ENCODE results near the gene HMGB2. TPM values are rescaled to one million over a fixed set of nuclear protein-coding genes. Genes with fewer than 3 reads are reported as not detected.

HMGB2 gene
- total RNA-seq, 2 donors from 2014 or later: 16.2 to 18.7 TPM

DNA sequence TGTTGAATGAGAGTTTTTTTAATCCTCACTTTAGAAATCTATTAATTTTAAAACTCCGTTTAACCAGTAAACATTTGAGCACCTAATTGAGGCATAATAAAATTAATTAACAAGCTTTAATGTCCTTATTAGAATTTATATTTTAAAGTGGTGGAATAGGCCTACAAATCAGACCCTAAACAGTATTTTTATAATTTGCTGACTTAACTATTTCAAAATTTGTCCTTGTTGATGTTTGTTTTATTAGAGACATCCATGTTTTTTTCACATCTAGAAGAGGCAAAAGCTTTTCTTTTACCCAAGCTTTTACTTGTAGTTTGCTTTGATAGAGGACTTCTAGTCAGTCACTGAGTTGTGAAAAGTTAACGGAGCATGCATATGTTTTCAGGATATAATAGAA, 40.4 kb upstream of the HMGB2 start:
- H3K27ac ChIP-seq: no peak overlapping the region
- no peak for ATAC-seq
- H3K36me3 ChIP-seq (replicated peaks in 1 of 2; ENCODE audit: insufficient read depth in 1 of 2, low read depth in 2 of 2): no peaks in the 10 kb centered on the region
- DNase-seq: no peak
- 92 to 95% methylated on average over 2 of the region's 2 CpGs for WGBS, 2 donors
- H3K4me3 ChIP-seq: no peak overlapping the region
- intact Hi-C loops (cut with DNase I): no loop called here
- H3K27me3 ChIP-seq: no peaks in the 10 kb centered on the region
- H3K4me1 ChIP-seq: peaks cover 11% of the 10 kb centered on the region
- no peaks in the 10 kb centered on the region for H3K9me3 ChIP-seq
- TF ChIP-seq, protein P1, sequence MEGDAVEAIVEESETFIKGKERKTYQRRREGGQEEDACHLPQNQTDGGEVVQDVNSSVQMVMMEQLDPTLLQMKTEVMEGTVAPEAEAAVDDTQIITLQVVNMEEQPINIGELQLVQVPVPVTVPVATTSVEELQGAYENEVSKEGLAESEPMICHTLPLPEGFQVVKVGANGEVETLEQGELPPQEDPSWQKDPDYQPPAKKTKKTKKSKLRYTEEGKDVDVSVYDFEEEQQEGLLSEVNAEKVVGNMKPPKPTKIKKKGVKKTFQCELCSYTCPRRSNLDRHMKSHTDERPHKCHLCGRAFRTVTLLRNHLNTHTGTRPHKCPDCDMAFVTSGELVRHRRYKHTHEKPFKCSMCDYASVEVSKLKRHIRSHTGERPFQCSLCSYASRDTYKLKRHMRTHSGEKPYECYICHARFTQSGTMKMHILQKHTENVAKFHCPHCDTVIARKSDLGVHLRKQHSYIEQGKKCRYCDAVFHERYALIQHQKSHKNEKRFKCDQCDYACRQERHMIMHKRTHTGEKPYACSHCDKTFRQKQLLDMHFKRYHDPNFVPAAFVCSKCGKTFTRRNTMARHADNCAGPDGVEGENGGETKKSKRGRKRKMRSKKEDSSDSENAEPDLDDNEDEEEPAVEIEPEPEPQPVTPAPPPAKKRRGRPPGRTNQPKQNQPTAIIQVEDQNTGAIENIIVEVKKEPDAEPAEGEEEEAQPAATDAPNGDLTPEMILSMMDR (IDR thresholded peaks at IDR 0.05): no peak
- no peak for TF ChIP-seq POLR2A (IDR thresholded peaks at IDR 0.05)

- Histone ChIP-seq H3K27me3 (no peaks in the 10 kb centered on the region), H3K4me3 (peak overlapping the region; percentile 64 to 97), H3K9me3 (no peaks in the 10 kb centered on the region), H3K36me3 (replicated peaks in 1 of 2; ENCODE audit: insufficient read depth in 1 of 2, low read depth in 2 of 2) (no peaks in the 10 kb centered on the region), H3K4me1 (peaks cover 11% of the 10 kb centered on the region), H3K27ac (peak overlapping the region; percentile 40 to 92 (median 78))
- intact Hi-C loops (cut with DNase I): no loop called here
- TF ChIP-seq POLR2A (IDR thresholded peaks at IDR 0.05): peak in 2 of 3 donors; percentile 64 to 68
- TF ChIP-seq, protein P1 (IDR thresholded peaks at IDR 0.05): no peak
- WGBS, 2 donors: 0 to 1% methylated on average over 46 to 51 of the region's 68 CpGs
- ATAC-seq (peak; percentile 14), DNase-seq (peak; percentile 67 to 80 (median 70))
Observed at GRCh38 chr4:173371292-173372192, 37.4 kb upstream of the HMGB2 start.

DNA sequence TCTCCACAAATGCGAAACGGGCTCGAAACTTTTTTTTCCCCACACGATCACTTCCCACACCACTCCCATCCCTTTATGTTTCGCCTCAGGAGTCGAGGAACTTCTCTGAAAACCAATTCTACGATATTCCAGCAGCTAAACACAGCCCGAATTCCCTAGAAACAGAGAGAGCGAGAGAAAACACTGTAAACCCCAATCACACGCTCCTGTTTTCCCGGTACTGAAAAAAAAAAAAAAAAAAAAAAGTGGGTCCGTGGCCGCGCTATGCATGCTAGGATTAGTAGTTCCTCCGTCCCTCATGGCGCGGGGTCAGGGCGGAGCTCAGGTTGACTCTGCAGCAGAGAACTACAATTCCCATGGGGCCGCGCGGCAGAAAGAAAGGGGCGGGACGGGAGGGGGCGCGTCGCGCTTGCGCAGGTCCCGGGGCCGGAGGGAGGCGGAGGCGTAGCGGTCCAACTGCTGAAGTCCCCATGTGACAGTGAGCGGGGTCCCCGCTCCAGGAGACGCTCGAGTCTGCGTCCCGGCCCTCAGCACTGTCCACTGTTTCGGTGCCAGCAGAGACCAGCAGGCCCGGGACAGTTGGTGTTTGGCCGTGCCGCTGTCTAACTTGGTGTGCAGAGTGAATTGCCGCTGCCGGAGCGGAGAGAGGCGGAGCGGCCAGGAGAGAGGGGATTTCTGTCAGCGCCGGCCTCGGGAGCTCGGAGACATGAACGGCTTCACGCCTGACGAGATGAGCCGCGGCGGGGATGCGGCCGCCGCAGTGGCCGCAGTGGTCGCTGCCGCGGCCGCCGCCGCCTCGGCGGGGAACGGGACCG, 36.5 kb upstream of the HMGB2 start, which contains the start of gene SAP30:
Gene SAP30, plus strand, starts transcription at position 478 of the 815 bp plus-strand sequence. Its CDS starts 229 bp downstream, at position 707.
- Histone ChIP-seq H3K27ac (peak within 1 kb of the TSS; percentile 79 to 92 (median 88)), H3K4me3 (peak within 1 kb of the TSS; percentile 64 to 97), H3K36me3 (replicated peaks in 1 of 2; ENCODE audit: insufficient read depth in 1 of 2, low read depth in 2 of 2) (no peaks in the 10 kb centered on the region), H3K9me3 (no peaks in the 10 kb centered on the region), H3K27me3 (no peaks in the 10 kb centered on the region), H3K4me1 (peaks cover 11% of the 10 kb centered on the region)
- intact Hi-C loops (cut with DNase I): no loop called here
- DNase-seq (peak; percentile 98 to 99 (median 98)), ATAC-seq (peak; percentile 93)
- WGBS, 2 donors: 1% methylated on average over 53 to 59 of the region's 72 CpGs
- TF ChIP-seq, protein P1 (IDR thresholded peaks at IDR 0.05): no peak
- peak; percentile 75 to 97 (median 91) for TF ChIP-seq POLR2A (IDR thresholded peaks at IDR 0.05)

DNA sequence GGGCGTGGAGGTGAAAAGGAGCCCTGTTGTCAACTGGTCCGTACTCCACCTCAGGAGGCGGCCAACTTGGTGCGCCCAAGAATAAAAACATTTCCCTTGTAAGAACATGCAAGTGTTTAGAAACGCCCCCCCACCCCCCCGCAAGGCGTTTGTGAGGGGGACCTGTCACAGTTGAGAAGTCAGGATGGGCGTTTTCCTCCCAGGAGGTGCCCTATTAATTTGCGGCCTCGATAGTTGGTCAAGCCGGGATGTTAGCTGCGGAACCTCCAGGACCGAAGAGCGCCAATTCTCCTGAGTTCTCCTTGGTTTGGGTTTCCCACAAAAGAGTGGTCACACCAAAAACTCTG, 35.9 kb upstream of the HMGB2 start:
- intact Hi-C loops (cut with DNase I): no loop called here
- DNase-seq (peak in 1 of 4 donors; percentile 61), ATAC-seq (no peak)
- no peaks in the 10 kb centered on the region for H3K27me3 ChIP-seq
- H3K9me3 ChIP-seq: no peaks in the 10 kb centered on the region
- peak overlapping the region; percentile 3 to 28 for H3K4me3 ChIP-seq
- peak in 2 of 3 donors; percentile 4 to 5 for TF ChIP-seq POLR2A (IDR thresholded peaks at IDR 0.05)
- TF ChIP-seq, protein P1 (IDR thresholded peaks at IDR 0.05): no peak
- peaks cover 11% of the 10 kb centered on the region for H3K4me1 ChIP-seq
- WGBS, 2 donors: 0% methylated on average over 13 to 14 of the region's 14 CpGs
- H3K27ac ChIP-seq: peak overlapping the region; percentile 79 to 92 (median 88)
- H3K36me3 ChIP-seq (replicated peaks in 1 of 2; ENCODE audit: insufficient read depth in 1 of 2, low read depth in 2 of 2): no peaks in the 10 kb centered on the region

All from body of pancreas (tissue), 4 donors.